Ectodermal cell (in vitro differentiated cells): Measurements from ENCODE around the gene SSTR5.

Source experiments
- H3K27ac ChIP-seq: 2 replicates; pipeline ENCODE4 v1.7.0; 2013; ENCODE audit warnings: mild to moderate bottlenecking, low read depth, low read length; ENCODE audit not compliant: insufficient read depth, poor library complexity, severe bottlenecking
- H3K27me3 ChIP-seq: 2 replicates; pipeline ENCODE4 v1.7.0; 2013; ENCODE audit warnings: mild to moderate bottlenecking, low read length; ENCODE audit not compliant: insufficient read depth, control insufficient read depth, poor library complexity, severe bottlenecking
- H3K36me3 ChIP-seq: one replicate; pipeline ENCODE4 v1.7.0; 2013; ENCODE audit warnings: low read length; ENCODE audit not compliant: control insufficient read depth, insufficient read depth
- H3K4me1 ChIP-seq: one replicate; pipeline ENCODE4 v1.7.0; 2013; ENCODE audit warnings: low read length; ENCODE audit not compliant: control insufficient read depth, insufficient read depth
- H3K4me3 ChIP-seq: 2 replicates; pipeline ENCODE4 v1.7.0; 2013; ENCODE audit warnings: low read depth, low read length, control low read depth; ENCODE audit not compliant: insufficient read depth
- H3K9me3 ChIP-seq: 2 replicates; pipeline ENCODE4 v1.7.0; 2013; ENCODE audit warnings: mild to moderate bottlenecking, low read length, moderate library complexity; ENCODE audit not compliant: control insufficient read depth
- WGBS, 2 experiments: methylation state at CpG; one replicate each; pipeline ENCODE4 v1.1.7; 2013; ENCODE audit warnings: missing lambda C conversion rate in 2 of 2; 5-methylcytosine and 5-hydroxymethylcytosine counted together

The SSTR5 gene

DNA sequence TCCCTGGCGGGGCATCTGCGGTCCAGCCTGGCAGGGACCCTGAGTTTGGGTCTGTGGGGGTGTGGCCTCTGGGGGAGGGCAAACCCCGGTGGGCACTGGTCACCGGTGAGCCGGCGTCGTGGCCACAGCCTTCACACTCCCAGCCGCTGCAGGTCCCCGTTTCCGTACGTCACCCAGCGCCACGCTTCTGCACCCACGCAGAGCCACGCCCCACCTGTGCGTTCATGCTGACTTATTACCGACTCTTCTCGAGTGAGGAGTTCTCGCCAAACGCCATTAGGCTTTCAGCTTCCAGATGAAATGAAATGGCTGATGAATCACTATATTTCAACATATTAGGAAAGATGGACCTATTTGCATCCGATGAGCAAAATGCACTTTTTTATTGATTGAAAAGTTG lies 8.8 kb upstream of the SSTR5 start:
- no peaks in the 10 kb centered on the region for H3K36me3 ChIP-seq
- H3K9me3 ChIP-seq, result no peaks in the 10 kb centered on the region
- 83 to 85% methylated on average over 20 to 21 of the region's 21 CpGs for WGBS, 2 experiments
- no peaks in the 10 kb centered on the region for H3K27me3 ChIP-seq
- no peak overlapping the region for H3K27ac ChIP-seq
- H3K4me3 ChIP-seq, result no peak overlapping the region
- no peaks in the 10 kb centered on the region for H3K4me1 ChIP-seq

DNA sequence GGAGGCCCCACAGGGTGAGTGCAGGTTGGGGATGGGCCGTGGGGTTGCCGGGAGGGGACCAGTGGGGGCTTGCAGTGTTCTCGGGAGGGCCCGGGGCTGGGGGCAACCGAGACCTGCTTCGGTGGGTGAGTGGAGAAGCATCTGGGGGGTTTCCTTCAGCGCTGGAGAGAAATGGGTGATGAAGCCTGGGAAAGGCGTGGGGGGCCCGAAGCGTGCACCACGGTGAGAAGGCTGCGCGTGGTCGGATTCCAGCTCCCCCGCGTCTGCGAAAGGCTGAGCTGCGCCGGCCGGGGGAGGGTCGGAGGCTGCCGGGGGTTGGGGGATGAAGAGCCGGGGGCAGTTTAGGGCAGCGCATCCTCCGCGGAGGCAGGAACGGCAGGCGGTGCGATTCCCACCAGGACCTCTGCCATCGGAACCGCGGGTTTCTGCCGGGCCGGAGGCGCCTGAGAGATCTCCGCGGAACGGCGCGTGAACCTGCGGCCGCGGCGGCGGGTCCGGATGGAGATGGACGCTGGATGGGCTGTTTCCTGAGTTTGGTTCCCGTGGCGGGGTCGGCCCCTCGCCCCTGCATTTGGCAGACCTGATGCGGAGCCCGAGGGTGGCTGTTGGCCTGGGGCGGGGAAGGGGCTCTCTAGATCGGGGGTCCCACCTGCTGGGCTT lies 6.9 kb upstream of the SSTR5 start:
- Histone ChIP-seq H3K4me1 (peaks cover 14% of the 10 kb centered on the region), H3K36me3 (no peaks in the 10 kb centered on the region), H3K9me3 (no peaks in the 10 kb centered on the region), H3K27ac (no peak overlapping the region), H3K4me3 (no peak overlapping the region), H3K27me3 (peaks cover 3% of the 10 kb centered on the region)
- 90% methylated on average over 55 of the region's 55 CpGs for WGBS, 2 experiments

- Histone ChIP-seq H3K27me3 (peaks cover 14% of the 10 kb centered on the region), H3K4me3 (no peak overlapping the region), H3K27ac (no peak overlapping the region), H3K4me1 (peaks cover 20% of the 10 kb centered on the region), H3K9me3 (no peaks in the 10 kb centered on the region), H3K36me3 (no peaks in the 10 kb centered on the region)
- 91 to 92% methylated on average over 23 to 24 of the region's 24 CpGs for WGBS, 2 experiments
These were observed 5.9 kb upstream of the SSTR5 start for GRCh38 chr16:1066584-1067172.

DNA sequence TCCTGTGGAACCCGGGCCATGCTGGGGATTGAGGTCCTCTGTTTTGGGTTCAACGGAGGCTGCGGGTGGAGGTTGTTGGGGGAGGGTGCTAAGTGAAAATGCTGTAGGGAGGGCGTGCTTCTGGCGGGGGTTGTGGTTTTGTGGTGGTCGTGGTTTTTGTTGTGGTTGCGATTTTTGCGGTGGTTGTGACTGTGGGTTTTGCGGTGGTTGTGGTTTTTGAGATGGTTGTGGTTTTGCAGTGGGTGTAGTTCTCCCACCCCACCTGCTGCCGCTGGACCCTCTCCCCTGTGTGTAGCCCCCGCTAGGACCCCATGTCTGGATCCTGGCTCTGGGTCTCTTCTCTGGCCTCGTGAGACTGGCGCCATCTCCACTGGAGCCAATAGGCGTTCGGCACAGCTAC lies 4.9 kb upstream of the SSTR5 start:
- 81 to 82% methylated on average over 15 of the region's 15 CpGs for WGBS, 2 experiments
- no peaks in the 10 kb centered on the region for H3K9me3 ChIP-seq
- H3K27me3 ChIP-seq, result peaks cover 24% of the 10 kb centered on the region

DNA sequence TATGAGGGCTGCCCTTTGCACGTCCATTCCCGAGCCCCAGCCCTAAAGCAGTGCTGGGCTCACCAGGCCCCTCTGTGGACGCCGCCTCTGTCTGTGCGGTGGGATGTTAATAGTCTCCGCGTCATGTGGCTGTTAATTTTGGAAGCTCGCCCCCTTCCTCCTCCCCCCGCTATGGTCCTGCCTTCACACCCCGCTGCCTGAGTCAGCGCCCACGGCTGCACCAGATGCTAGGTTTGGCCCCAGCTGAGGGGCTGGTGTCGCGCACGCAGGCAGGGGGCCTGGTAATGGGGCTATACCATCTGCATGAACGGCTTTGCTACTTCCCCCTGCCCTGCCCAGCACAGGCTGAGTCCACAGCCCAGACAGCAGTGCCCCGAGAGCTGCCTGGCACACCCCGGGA lies 4.1 kb upstream of the SSTR5 start:
- H3K27ac ChIP-seq, result no peak overlapping the region
- peaks cover 20% of the 10 kb centered on the region for H3K4me1 ChIP-seq
- peaks cover 32% of the 10 kb centered on the region for H3K27me3 ChIP-seq
- no peak overlapping the region for H3K4me3 ChIP-seq
- WGBS, 2 experiments, result 91 to 93% methylated on average over 18 of the region's 18 CpGs
- no peaks in the 10 kb centered on the region for H3K9me3 ChIP-seq
- no peaks in the 10 kb centered on the region for H3K36me3 ChIP-seq

More for the DNA sequence above, 4.9 kb upstream of the SSTR5 start:
- peaks cover 20% of the 10 kb centered on the region for H3K4me1 ChIP-seq
- no peak overlapping the region for H3K27ac ChIP-seq
- H3K36me3 ChIP-seq, result no peaks in the 10 kb centered on the region
- H3K4me3 ChIP-seq, result no peak overlapping the region

GRCh38 chr16:1069154-1069553 lies 3.4 kb upstream of the SSTR5 start:
- no peaks in the 10 kb centered on the region for H3K36me3 ChIP-seq
- no peaks in the 10 kb centered on the region for H3K9me3 ChIP-seq
- no peak overlapping the region for H3K27ac ChIP-seq
- 92 to 94% methylated on average over 7 of the region's 7 CpGs for WGBS, 2 experiments
- H3K4me1 ChIP-seq, result peaks cover 20% of the 10 kb centered on the region
- H3K4me3 ChIP-seq, result no peak overlapping the region
- peaks cover 37% of the 10 kb centered on the region for H3K27me3 ChIP-seq

DNA sequence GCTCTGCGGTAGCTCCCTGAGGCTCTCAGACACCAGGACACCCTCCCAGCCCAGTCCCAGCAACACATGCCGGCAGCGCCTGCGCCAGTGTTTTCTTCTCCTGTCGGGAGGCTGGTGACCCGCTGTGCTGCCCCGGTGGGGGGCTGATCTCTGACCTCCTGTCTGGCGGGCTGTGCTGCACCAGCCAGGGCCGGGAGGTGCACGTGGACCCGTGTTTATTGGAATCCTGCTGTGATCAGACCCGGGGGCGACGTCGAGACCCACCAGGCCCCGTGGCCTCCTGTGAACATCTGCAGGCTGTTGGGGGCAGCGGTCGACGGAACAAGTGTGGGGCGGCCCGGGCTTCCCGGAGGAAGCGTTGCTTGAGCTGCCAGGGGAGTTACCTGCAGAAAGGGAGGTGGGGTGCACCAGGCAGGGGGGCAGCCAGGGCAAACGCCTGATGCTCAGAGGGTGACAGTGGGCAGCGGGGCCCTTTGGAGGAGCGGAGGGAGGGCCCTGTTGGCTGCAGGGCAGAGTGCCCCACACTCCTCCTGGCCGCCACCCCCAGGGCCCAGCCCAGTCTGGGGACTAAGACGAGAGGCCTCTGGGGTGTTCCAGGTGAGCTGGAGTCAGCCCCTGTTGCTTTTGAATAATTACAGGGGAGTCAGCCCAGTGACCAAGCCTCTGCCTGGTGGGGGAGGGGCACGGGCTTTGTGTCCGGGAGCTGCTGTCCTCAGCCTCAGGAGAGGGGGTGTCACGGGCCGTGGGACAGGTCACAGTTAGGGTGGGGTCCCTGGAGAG lies 2.3 kb upstream of the SSTR5 start:
- H3K4me3 ChIP-seq, result no peak overlapping the region
- H3K36me3 ChIP-seq, result no peaks in the 10 kb centered on the region
- peaks cover 20% of the 10 kb centered on the region for H3K4me1 ChIP-seq
- H3K27ac ChIP-seq, result no peak overlapping the region
- no peaks in the 10 kb centered on the region for H3K9me3 ChIP-seq
- 47 to 51% methylated on average over 32 of the region's 32 CpGs for WGBS, 2 experiments
- peaks cover 42% of the 10 kb centered on the region for H3K27me3 ChIP-seq

DNA sequence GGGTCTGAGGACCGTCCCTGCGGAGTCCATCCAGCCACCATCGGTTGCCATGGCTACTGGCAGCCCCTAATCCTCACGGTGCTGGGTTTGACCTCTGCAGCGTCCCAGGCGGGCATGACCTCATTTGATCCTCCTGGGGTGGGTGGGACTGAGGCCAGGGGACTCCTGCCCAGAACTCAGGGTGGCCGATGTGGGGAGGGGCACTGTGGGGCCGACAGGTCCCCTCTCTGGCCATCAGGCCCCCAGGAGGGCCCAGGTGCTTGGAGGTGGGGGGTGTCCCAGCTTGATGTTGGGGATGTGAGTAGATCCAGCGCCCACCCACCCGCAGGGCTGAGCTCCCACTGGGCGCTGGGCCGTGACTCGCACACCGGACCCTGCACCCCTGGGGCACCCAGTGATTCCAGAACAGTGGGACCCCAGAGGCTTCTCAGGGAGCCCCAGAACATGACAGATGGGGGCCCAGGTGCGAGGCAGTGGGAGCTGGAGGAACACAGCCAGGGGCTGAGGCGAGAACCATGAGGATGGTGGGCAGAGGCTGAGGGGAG lies 1.6 kb upstream of the SSTR5 start:
- H3K36me3 ChIP-seq, result no peaks in the 10 kb centered on the region
- H3K4me3 ChIP-seq, result no peak overlapping the region
- no peak overlapping the region for H3K27ac ChIP-seq
- H3K9me3 ChIP-seq, result no peaks in the 10 kb centered on the region
- H3K4me1 ChIP-seq, result peaks cover 20% of the 10 kb centered on the region
- WGBS, 2 experiments, result 58 to 60% methylated on average over 16 of the region's 16 CpGs
- peaks cover 42% of the 10 kb centered on the region for H3K27me3 ChIP-seq

DNA sequence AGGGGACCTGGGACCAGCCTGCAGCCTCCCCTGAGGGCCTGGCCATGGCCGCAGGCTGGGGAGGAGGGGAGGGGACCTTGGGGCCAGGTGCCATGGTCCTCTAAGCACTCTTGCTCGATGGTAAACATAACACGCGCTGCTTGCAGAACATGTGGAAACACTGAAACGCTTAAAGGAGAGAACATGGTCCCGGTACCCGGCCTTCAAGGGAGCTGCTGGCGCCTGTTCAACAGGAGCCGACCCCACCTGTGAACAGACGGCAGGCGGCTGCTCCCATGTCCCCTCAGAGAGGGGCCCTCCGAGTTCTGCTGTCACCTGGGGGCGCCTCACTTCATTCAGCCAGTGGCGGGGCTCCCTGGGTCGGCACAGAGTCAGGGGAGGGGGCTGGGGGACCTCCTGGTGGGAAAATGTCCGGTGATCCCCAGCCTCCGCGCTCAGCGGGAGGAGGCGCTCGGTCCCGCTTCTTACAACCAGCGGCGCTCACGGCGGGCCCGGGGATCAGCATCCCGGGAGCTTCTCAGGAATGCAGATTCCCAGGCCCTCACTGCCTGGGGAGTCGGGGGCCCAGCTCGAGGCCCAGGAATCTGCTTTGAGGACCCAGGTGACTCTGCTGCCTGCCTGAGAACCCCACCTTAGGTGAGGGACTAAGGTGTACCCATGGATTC lies 854 bp upstream of the SSTR5 start:
- Histone ChIP-seq H3K9me3 (no peaks in the 10 kb centered on the region), H3K27ac (no peak overlapping the region), H3K4me3 (no peak overlapping the region), H3K27me3 (peaks cover 47% of the 10 kb centered on the region), H3K4me1 (peaks cover 20% of the 10 kb centered on the region), H3K36me3 (no peaks in the 10 kb centered on the region)
- 47 to 49% methylated on average over 27 to 28 of the region's 30 CpGs for WGBS, 2 experiments

DNA sequence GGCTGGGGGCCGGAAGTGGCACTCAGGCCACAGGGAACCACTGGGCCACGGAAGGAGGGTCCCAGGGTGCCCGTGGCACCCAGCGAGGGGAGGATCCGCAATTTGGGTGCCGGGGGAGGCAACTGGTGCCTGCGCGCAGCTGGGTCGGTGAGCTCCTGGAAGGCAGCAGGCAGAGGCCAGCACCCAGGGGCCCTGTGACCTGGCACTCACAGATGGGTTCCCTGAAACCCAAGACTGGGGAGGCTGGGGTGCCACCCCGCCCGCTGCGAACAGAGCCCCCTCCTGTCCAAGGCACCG lies 663 bp downstream of the SSTR5 start:
- peaks cover 47% of the 10 kb centered on the region for H3K27me3 ChIP-seq
- no peaks in the 10 kb centered on the region for H3K9me3 ChIP-seq
- WGBS, 2 experiments, result 82 to 83% methylated on average over 13 of the region's 13 CpGs
- H3K27ac ChIP-seq, result no peak overlapping the region
- H3K4me3 ChIP-seq, result no peak overlapping the region
- no peaks in the 10 kb centered on the region for H3K36me3 ChIP-seq
- peaks cover 20% of the 10 kb centered on the region for H3K4me1 ChIP-seq
